ENCODE data around the gene HAUS3. TPM values are rescaled to one million over a fixed set of nuclear protein-coding genes. Genes with fewer than 3 reads are reported as not detected.

Gene HAUS3
- total RNA-seq, 4 donors from 2014 or later: 7.6 to 17.9 (median 11.8) TPM

- H3K27me3 ChIP-seq: no peaks in the 10 kb centered on the region
- peaks cover 37% of the 10 kb centered on the region for H3K36me3 ChIP-seq
- H3K27ac ChIP-seq: peak overlapping the region; percentile 56
- no peaks in the 10 kb centered on the region for H3K9me3 ChIP-seq
- H3K4me1 ChIP-seq: peaks cover 71% of the 10 kb centered on the region
- DNase-seq (ENCODE audit: low spot score in 2 of 2): peak; percentile 69 to 77
- no peak overlapping the region for H3K4me3 ChIP-seq
- 62% methylated on average over 11 of the region's 12 CpGs for WGBS
- TF ChIP-seq CTCF (IDR thresholded peaks at IDR 0.05): no peak
- TF ChIP-seq POLR2A (IDR thresholded peaks at IDR 0.05): no peak
- TF ChIP-seq EP300 (IDR thresholded peaks at IDR 0.05): no peak
- no peak for TF ChIP-seq POLR2AphosphoS5 (IDR thresholded peaks at IDR 0.05)
These were observed 14.9 kb upstream of the HAUS3 start for GRCh38 chr4:2256781-2257191.

GRCh38 chr4:2256156-2256731 lies 14.3 kb upstream of the HAUS3 start:
- no peak overlapping the region for H3K4me3 ChIP-seq
- H3K27ac ChIP-seq: peak overlapping the region; percentile 56
- H3K4me1 ChIP-seq: peaks cover 71% of the 10 kb centered on the region
- H3K27me3 ChIP-seq: no peaks in the 10 kb centered on the region
- no peaks in the 10 kb centered on the region for H3K9me3 ChIP-seq
- H3K36me3 ChIP-seq: peaks cover 43% of the 10 kb centered on the region
- peak; percentile 60 to 70 for DNase-seq (ENCODE audit: low spot score in 2 of 2)
- no peak for TF ChIP-seq CTCF (IDR thresholded peaks at IDR 0.05)
- no peak for TF ChIP-seq POLR2AphosphoS5 (IDR thresholded peaks at IDR 0.05)
- TF ChIP-seq EP300 (IDR thresholded peaks at IDR 0.05): no peak
- TF ChIP-seq POLR2A (IDR thresholded peaks at IDR 0.05): no peak
- no CpG with 5 or more reads among the region's 8 CpGs for WGBS

- Histone ChIP-seq H3K36me3 (peaks cover 49% of the 10 kb centered on the region), H3K27me3 (no peaks in the 10 kb centered on the region)
- DNase-seq (ENCODE audit: low spot score in 2 of 2): peak; percentile 62 to 76
These were observed 13.7 kb upstream of the HAUS3 start for GRCh38 chr4:2255501-2256155.

GRCh38 chr4:2254665-2255500 lies 13.0 kb upstream of the HAUS3 start:
- Histone ChIP-seq H3K27me3 (no peaks in the 10 kb centered on the region), H3K4me1 (peaks cover 59% of the 10 kb centered on the region), H3K4me3 (no peak overlapping the region), H3K9me3 (no peaks in the 10 kb centered on the region), H3K36me3 (peaks cover 56% of the 10 kb centered on the region), H3K27ac (peak overlapping the region; percentile 56)
- TF ChIP-seq CTCF (IDR thresholded peaks at IDR 0.05) (no peak), POLR2AphosphoS5 (IDR thresholded peaks at IDR 0.05) (no peak)
- peak; percentile 53 to 65 for DNase-seq (ENCODE audit: low spot score in 2 of 2)
- WGBS: 82% methylated on average over 24 of the region's 32 CpGs

More at GRCh38 chr4:2255501-2256155, 13.7 kb upstream of the HAUS3 start:
- peaks cover 67% of the 10 kb centered on the region for H3K4me1 ChIP-seq
- 32% methylated on average over 7 of the region's 18 CpGs for WGBS
- H3K27ac ChIP-seq: peak overlapping the region; percentile 56
- TF ChIP-seq POLR2AphosphoS5 (IDR thresholded peaks at IDR 0.05) (no peak), POLR2A (IDR thresholded peaks at IDR 0.05) (no peak), EP300 (IDR thresholded peaks at IDR 0.05) (no peak), CTCF (IDR thresholded peaks at IDR 0.05) (no peak)
- no peaks in the 10 kb centered on the region for H3K9me3 ChIP-seq
- H3K4me3 ChIP-seq: no peak overlapping the region
